ENCODE results near the gene PAPOLB. TPM values are rescaled to one million over a fixed set of nuclear protein-coding genes. Genes with fewer than 3 reads are reported as not detected.

The PAPOLB gene
- total and polyA plus RNA-seq, 3 donors from 2014 or later, result 19.1 to 65.2 (median 29.1) TPM

- no peaks in the 10 kb centered on the region for H3K9me3 ChIP-seq
- no peak for DNase-seq
- H3K4me1 ChIP-seq, result no peaks in the 10 kb centered on the region
- 72 to 77% methylated on average over 3 of the region's 3 CpGs for WGBS, 2 donors
- intact Hi-C loops (cut with DNase I; ENCODE audit: low total_unique reads), result loop anchor here (10.0 kb wide), 1 partner anchor 83 kb away; no protein-coding TSS in a partner anchor
- no peak overlapping the region for H3K27ac ChIP-seq
- TF ChIP-seq CTCF (IDR thresholded peaks at IDR 0.05) (no peak), POLR2A (IDR thresholded peaks at IDR 0.05) (no peak)
- no peaks in the 10 kb centered on the region for H3K36me3 ChIP-seq (ENCODE audit: low read depth, missing control alignments)
- H3K27me3 ChIP-seq, result no peaks in the 10 kb centered on the region
- H3K4me3 ChIP-seq, result no peak overlapping the region
Measured at GRCh38 chr7:4888161-4888560, 26.3 kb upstream of the PAPOLB start.

DNA sequence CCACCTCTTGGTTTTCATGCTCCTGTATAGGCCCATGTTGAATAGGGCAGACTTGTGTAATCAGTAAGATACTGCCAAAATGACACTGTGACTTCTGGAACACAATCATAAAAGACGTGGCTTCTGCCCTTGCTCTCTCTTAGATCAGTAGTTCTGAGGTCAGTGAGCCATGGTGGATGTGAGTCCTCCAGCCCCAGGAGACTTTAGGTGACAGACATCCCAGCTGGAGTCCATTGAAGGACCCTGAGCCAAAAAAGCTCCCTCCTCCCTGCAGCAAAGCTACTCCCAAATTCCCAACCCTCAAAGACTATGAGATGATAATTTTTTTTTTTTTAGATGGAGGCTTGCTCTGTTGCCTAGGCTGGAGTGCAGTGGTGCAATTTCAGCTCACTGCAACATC, 24.8 kb upstream of the PAPOLB start:
- Histone ChIP-seq H3K27me3 (no peaks in the 10 kb centered on the region), H3K4me1 (peaks cover 9% of the 10 kb centered on the region), H3K9me3 (no peaks in the 10 kb centered on the region), H3K4me3 (no peak overlapping the region), H3K36me3 (ENCODE audit: low read depth, missing control alignments) (no peaks in the 10 kb centered on the region), H3K27ac (no peak overlapping the region)
- TF ChIP-seq POLR2A (IDR thresholded peaks at IDR 0.05) (no peak), CTCF (IDR thresholded peaks at IDR 0.05) (no peak)
- no peak for DNase-seq
- 78 to 82% methylated on average over 1 of the region's 1 CpG for WGBS, 2 donors
- intact Hi-C loops (cut with DNase I; ENCODE audit: low total_unique reads), result loop anchor here (10.0 kb wide), 1 partner anchor 82 kb away; no protein-coding TSS in a partner anchor

GRCh38 chr7:4885317-4885807, 23.5 kb upstream of the PAPOLB start:
- 87 to 91% methylated on average over 7 of the region's 7 CpGs for WGBS, 2 donors

DNA sequence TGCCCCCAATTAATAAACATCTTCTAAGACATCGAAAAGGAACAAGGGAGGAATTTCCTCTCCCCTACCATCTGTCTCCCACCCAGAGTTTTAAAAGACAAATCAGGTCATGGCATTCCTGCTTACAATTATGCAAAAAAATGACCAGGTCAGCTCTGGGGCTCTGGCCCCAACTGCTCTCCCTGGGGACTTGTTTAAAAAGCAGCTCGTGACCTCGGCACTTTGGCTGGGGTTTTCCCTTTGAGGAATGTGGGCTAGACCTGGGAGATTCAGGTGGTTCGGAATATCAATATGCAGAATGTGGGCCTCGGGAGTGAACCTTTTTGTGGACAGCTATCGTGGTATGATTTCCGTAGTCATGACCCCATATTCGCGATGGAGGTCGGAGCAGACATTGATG, 22.3 kb upstream of the PAPOLB start:
- intact Hi-C loops (cut with DNase I; ENCODE audit: low total_unique reads), result loop anchor here (10.0 kb wide), 1 partner anchor 79 kb away; no protein-coding TSS in a partner anchor
- no peaks in the 10 kb centered on the region for H3K36me3 ChIP-seq (ENCODE audit: low read depth, missing control alignments)
- H3K9me3 ChIP-seq, result no peaks in the 10 kb centered on the region
- TF ChIP-seq POLR2A (IDR thresholded peaks at IDR 0.05) (no peak), CTCF (IDR thresholded peaks at IDR 0.05) (no peak)
- WGBS, 2 donors, result 55 to 58% methylated on average over 10 of the region's 10 CpGs
- H3K4me1 ChIP-seq, result peaks cover 11% of the 10 kb centered on the region
- no peak overlapping the region for H3K27ac ChIP-seq
- DNase-seq, result no peak
- H3K4me3 ChIP-seq, result peak overlapping the region; percentile 23 to 61
- H3K27me3 ChIP-seq, result no peaks in the 10 kb centered on the region

More at GRCh38 chr7:4885317-4885807, 23.5 kb upstream of the PAPOLB start:
- no peak for DNase-seq
- no peaks in the 10 kb centered on the region for H3K27me3 ChIP-seq
- H3K9me3 ChIP-seq, result no peaks in the 10 kb centered on the region
- TF ChIP-seq CTCF (IDR thresholded peaks at IDR 0.05), result no peak
- no peak for TF ChIP-seq POLR2A (IDR thresholded peaks at IDR 0.05)
- H3K36me3 ChIP-seq (ENCODE audit: low read depth, missing control alignments), result no peaks in the 10 kb centered on the region
- H3K4me3 ChIP-seq, result no peak overlapping the region
- H3K4me1 ChIP-seq, result peaks cover 11% of the 10 kb centered on the region
- H3K27ac ChIP-seq, result no peak overlapping the region
- intact Hi-C loops (cut with DNase I; ENCODE audit: low total_unique reads), result loop anchor here (10.0 kb wide), 1 partner anchor 81 kb away; no protein-coding TSS in a partner anchor

Measured in testis (tissue), 3 donors.